HG03521 (cell line): ENCODE data around the gene SELENOO.

Source experiments
- ATAC-seq: cut with Tn5 transposase; IDR thresholded peaks from one replicate; pipeline ENCODE4 v1.9.1; 2021; ENCODE audit warnings: mild to moderate bottlenecking, moderate library complexity; ENCODE audit not compliant: unreplicated experiment

SELENOO gene

DNA sequence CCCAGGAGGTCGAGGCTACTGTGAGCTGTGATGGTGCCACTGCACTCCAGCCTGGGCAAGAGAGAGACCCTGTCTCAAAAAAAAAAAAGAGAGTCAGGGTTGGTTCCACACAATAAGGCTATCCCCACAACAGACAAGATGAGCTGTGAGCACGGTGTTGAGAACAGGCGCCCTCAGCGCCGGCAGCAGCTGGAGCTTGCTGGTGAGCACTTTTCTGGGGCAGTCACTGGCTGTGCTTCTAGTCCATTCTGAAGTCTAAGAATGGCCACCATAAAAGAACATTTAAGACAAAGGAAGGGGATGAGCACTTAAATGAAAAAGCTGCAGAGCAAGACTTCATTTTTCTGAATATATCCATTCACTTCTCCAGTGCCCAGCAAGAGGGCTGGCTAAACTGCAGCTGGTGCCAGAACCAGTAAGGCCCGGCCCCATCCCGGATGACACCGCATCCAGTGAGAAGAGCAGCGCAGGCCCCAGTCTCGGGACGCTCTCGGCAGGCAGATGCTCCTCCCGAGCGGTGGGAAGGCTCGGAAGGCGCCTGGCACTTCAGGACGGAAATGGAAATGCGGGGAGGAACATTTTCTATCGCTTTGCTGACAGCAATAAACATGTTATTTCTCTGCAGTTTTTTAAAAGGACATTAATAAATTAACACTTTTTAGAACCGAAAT is 31.8 kb downstream of the SELENOO start:
- no peak for ATAC-seq

DNA sequence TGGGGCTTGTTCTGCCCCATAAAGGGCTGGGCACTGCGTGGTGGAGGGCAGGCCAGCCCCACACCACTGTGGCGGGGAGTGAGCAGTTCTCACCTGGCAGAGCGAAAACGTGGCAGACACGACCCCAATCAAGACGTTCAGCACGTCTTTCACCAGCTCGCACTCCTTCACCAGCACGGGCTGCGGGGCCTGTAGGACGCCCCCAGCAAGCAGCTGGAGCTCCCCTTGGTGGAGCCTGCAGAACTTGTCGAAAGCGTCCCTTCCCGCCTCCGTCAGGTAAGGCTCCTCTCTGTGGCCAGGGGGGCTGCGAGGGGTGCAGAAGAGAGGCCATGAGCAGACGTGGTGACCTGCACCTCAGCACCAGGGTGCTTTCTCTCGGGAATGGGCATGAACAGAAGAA is 32.4 kb downstream of the SELENOO start:
- ATAC-seq: no peak

DNA sequence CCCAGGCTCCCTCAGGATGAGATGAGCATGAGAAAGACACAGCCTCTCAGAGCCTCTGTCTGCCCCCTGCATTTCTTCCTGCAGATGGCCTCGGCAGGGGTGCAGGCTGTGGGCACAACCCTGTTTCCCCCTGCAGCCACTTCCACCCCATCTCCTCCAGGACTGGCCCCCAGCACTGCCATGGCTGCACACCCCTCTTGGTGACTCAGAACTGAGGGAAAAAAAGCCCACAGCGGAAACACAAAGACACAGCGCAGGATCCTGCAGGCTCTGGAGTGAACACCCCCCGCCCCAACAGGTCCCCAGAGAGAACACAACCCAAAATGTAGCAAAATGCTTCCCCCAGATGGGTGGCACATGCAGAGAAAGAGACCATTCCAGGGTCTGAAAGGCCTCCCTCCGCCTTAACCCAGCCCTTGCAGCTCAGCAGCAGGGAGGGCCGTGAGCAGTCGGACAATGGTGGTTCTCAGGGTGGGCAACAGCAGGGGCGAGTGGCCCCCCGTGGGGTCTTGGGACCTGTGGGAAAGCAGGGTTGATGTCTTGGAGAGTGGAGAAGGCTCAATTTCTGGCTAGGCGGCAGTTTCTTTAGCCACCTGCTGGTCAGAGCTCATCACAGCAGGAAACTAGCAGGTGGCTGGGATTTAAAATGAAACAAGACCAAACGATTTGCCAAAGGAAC is 36.1 kb downstream of the SELENOO start:
- no peak for ATAC-seq

DNA sequence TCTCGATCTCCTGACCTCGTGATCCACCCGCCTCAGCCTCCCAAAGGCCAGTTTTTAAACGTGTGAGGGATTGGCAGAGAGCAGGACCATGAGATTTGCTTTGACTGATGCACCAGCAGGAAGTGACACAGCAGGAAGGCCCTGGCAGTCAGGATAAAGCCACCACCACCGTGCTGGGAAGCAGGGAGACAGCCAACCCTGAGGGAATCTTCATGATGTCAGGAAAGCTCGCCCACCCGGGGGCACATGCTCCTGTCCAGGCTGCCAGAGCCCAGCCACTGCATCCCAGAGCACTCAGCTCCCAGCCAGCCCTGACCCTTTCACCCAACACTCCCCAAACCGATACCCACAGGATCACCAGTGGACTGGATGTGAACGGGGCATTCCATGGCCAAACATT is 37.9 kb downstream of the SELENOO start:
- ATAC-seq: no peak

DNA sequence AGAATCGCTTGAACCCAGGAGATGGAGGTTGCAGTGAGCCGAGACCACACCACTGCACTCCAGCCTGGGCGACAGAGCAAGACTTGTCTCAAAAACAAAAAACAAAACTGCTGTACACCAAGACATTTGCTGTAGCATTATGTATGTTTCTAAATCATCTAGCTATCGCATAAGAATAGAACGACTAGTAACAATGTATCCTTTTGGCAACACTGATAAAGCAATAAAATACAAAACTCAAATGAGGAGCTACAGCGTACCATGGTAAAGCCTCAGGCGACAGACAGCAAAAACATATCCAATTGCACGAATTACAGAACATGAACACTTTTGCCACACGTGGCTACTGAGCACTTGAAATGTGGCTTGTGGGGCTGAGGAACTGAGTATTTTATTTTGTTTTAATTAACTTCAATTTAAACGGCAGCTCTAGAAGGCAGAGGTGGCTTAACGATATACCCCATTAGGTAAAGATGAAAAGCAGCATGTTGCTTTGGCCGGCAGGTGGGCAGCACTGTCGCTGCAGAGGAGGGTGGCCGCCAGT is 41.7 kb downstream of the SELENOO start:
- no peak for ATAC-seq

DNA sequence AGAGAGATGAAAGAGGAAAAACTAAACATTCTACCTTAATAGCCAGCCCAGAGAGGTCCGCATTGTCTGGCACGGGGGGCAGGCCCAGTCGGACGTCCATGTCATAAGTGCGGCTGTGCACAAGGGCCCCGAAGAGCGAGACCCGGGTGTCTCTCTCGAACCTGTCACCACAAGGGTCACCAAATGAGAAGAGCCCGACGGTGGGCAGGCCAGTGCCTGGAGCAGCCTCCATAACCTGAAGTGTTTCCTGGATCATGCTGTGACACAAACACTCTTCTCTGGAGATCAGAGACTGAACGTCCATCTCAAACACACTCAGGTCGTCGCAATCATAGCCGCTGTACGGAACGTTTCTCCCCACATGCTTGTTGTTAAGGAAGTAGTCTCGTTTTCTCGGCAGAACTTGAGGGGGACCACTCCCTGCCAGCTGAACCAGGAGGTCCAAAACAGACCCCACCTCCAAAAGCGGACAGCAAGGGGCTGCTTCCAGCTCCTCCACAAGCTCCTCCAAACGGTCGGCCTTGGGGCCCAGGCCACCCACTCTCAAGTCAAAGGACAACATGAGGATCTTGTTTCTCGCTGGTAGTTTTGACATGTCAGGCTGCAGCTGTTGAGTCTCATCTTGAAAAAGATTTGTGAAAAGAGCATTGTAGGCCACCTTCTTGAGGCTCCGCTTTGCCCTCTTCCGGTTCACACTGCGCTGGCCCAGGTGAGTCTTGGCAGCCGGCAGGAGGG is 43.0 kb downstream of the SELENOO start:
- no peak for ATAC-seq

DNA sequence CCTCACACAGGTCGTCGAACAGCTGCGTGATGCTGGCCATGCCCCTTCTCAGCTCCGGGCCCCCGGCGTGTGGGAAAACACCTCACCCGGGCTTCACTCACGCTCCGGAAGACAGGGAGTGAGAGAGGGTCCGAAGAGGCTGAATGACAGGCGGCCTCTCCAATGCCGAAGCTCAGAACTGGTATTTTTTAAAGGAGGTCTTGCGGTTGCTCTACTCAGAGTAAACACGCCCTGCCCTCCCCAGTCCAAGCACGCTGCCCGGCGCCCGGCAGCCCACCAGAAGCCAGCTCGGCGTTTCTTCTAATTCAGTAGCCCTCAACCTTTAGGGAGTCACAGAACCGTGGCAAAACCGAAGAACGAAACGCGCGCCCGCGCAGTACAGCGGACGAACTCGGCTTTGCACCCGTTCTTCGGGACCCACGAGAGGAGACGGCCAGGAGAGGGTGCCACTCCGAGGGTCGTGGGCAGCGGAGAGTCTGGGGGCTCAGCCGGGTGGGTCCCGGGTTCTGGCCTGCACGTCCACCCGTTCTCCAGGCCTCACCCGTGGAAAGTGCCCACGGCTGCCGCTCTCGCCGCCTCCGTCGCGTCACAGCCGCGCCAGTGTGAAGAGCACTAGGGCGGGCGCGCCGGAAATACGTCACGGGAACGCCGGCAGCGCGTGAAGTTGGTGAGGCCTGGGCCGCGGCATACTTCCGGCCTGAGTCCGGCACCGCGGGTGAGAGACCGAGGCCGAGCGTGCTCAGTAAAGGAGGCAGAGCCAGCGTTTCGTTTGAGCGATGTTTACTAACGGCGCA is 43.8 kb downstream of the SELENOO start, which contains the start of gene TUBGCP6:
Gene TUBGCP6 (minus strand): TSS at position 604 of the 794 bp plus-strand sequence. CDS start 564 bp downstream, at position 40.
- ATAC-seq: peak; percentile 65

DNA sequence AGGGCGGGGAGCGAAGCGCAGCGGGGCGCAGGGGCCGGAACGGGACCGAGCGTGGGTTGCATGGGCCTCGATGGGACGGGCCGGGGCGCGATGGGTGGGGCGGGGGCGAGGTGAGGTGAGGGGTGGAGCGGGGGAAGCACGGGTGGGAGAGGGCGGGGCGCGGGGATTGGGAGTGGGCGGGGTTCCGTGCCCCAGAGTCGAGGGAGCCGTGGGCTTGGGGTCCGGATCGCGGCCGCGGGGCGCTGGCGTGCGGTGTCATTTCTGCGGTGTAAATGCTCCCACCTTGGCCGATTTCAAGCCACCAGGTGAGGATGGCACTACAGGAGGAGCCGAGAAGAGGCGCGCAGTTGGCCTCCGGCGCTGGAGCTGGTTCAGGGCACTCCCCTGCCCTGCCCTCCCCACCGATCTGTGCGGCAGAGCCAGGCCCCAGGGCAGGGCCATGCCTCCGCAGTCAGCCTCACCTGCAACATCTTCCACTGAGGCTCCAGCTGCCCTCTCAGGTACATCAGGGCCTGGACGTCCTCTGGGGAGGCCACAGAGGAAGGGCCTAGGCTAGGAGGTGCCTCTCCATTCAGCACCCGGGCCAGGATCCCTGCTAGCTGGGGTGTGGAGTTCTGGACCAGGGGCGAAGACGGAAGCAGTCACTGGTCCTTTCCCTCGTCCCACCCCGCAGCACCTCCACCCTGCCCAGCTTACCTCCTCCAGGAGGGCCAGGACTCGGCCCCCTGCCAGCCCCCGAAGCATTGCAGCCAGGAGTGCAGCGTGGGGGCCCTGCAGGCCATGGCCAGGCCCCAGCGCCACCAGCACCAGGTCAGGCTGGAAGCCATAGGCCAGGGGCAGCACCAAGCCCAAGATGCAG is 44.6 kb downstream of the SELENOO start:
- peak; percentile 0 for ATAC-seq

DNA sequence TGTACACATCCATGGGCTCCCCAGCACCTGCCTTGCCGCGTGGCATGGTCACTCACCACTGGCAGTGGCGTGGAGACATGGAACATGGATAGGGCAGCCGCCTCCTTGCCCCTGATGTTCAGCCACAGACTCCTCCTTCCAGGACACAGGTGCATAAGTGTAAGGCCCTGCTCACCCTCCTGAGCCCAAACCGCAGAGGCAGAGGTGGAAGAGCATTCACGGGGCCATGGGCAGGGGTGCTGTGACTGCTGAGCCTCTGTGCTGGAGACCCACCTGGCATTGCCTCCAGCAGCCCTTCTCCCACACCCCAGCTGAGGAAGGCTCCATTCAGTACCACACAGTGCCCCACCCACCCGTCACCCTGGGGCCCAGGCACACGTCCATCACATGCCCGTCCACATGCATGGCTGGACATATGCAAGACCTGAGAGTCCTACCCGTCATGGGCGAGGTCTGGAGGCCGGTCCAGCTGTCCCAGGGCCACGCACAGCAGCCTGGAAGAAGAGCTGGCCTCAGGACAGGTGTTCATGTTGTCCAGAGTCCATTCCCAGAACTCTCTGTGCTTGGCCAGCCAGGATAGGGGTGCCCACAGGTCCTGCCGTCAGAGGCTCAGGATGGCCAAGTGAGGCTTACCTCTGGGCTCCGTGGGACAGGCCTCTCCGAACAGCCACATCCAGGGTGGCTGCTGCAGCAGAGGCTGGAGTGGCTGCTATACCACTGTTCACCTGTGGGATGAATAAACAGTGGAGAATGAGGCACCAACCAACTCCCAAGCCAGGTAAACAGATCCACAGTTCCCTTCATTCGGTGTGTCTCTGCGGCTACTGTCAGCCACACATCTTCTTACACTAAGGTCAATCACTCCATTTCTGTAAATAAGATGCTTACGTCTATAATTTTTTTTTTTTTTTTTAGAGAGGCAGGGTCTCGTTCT is 45.7 kb downstream of the SELENOO start:
- ATAC-seq: no peak

DNA sequence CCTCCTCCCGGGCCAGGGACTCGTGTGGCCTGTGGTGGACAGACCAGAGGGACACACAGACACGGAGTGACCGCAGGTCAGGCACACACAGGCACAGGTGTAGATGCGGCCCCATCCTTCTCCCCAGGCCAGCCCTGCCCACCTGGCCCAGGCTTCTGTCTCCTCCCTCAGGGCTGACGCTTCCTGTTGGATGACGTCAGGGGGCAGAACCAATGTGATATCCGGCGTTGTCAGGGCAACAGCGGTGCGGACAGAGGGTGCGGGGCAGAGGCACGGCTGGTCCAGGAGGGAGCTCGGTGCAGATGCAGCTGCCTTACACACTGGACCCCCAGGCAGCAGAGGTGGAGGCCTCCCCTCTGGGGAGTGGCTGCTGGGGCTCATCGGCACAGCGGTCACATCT is 46.9 kb downstream of the SELENOO start:
- ATAC-seq: no peak

DNA sequence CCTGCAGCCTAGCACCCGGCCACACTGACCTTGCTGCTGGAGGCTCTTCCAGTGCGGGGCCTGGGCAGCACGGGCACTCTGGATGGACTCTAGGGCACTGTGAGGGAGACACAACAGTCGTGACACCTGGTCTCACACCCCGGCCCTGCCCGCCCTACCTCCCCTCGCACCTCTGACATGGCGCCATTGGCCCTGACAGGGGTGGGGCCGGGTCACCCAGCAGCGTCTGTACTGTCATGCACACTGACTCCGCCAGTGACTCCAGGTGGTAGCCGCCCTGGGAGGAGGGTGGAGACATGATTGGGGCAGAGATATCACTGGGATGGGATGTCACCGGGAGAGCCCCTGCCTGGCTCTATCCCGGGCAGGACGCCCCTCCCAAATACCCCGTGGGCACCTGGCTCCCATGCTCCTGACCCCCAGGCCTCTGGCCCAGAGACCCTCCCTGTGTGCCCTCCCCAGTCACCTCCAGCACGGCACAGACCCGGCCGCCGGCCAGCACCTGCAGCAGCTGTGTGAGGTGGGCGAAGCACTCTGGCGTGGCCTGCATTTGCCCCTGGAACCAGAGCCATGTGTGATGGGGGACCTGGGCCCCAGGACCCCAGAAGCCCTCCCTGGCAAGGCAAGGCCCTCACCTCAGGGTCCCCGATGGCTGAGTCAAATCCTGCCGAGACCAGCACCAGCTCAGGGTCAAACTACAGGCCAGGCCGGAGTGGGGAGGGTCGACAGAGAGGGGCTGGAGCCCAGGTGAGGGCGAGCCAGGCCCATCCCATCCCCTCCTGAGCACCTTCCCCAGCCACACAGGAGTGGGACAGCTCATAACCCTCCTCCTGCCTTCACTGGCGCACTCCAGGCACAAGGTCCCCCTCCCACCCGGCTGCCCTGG is 47.6 kb downstream of the SELENOO start:
- no peak for ATAC-seq

DNA sequence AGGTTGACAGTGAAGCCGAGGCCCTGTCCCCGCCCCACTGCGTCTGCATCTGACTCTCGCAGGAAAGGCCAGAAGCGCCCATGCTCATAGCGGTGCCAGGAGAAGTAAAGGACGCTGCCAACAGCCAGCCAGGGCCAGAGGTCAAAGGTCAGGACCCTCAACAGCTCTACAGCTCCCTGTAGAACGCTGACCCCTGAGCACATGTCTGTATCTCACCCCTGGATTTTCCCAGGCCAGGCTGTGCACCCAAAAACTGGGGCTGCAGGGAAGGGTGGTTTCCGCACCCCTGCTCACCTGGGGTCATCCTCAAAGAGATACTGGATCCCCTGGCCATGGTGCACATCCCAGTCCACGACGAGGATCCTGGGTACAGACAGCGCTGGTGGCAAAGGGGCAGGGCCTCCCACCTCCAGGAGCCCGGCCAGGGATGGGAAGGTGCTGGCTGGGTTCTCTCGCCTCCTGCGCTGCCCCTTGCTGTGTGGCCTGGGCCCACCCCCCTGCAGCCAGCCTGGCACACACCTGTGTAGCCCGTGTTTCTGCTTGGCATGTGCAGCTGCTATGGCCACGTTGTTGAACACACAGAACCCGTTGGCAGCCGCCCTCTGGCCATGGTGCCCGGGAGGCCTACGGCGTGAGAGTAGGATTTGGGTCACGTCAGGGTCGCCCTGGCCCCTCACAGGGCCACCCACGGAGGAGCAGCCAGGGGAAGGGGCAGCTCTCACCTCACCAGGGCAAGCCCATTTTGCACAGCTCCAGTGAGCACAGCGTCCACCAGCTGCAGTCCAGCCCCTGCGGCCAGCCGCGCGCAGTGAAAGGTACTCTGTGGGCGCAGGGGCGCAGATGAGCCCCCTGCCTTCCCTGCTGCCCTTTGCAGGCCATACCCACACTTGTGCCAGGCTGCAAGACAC is 48.8 kb downstream of the SELENOO start:
- ATAC-seq: no peak

DNA sequence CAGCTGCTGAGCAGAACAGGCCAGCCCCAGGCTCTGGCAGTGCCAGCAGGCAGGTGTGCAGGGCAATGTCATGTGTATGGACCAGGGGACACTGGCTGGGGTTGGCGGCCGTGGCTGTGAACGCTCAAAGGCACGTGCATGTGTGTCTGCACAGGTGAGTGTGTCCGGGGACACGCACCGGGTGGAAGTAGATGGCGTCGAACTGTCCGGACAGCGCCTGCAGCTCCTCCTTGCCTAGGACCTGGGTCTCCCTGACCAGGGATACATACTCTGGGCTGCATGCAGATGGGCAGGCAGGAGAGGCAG is 49.4 kb downstream of the SELENOO start:
- ATAC-seq: no peak

DNA sequence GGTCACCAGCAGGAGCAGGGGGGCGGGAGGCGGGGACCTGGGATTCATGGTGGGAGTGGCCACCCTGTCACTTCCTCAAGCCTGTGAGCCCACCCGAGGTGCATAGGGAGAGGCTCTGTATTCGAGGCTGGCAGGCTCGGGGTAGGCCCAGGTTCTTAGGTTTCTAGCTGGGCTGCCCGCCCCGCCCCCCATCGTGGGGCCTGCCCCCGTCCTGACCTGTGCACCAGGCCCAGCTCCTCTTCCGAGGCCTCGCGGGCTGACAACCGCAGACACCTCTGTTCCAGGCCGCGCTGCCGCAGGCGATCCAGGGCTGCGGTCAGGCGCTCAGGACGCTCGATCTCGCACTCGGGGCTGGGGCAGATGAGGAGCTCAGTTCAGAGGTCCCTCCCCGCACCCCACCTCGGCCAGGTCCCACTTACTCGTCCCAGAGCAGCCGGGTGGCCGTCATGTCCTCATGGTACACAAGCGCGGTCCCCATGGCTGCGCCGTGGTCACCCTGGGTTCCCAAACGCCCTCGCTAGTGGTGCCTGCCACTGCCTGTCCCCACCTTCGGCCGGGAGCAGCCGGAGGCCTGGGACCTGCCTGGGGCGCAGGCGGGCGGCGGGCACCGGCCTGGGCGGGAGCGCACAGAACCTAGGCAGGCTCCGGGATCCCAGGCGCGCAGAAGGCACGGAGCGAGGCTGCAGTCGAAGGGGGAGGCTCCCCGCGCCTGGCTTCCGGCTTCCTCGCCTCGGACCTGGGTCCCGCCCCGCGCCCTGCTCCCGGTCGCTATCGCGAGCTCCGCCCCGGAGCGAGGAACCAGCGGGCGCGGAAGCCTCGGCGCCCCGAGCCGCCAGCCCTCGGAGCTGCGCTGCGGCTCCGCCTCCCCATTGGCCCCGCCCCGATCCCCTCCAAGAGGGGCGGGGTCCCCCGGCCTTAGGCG is 50.0 kb downstream of the SELENOO start, which contains the start of gene HDAC10:
Gene HDAC10 (minus strand): TSS at position 711 of the 922 bp plus-strand sequence. CDS start 233 bp downstream, at position 478.
- ATAC-seq: peak; percentile 56

DNA sequence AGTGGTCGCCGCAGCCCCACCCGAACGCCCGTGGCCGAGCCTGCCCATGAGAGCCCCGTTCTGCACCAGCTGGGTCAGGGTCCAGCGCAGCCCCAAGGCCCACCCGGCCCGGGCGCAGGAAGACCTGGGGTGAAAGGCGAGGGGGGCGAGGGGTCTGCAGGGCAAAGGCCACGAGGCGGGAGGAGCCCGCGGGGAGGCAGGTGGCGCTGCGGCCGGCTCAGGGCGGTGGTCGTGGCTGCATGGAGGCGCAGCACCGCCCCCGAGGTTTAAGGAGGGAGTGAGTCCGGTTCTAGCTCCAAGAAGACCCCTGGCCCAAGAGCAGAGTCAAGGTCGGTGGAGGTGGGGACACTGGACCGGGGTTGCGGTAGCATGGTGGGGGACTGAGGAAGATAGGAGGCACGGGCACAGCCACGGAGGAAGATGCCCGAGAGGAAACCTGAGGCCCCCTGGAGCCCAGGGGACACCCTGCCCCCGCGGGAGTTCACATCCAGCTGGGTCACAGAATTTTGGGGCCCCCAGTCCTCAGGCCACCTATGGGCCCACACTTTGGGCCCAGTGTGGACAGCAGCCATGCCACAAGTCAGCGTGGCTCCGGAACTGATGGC is 50.8 kb downstream of the SELENOO start:
- no peak for ATAC-seq
